GM21619 (cell line): Measurements from ENCODE around the gene DUSP8.
"Not testable (repeated sequence)": the region's sequence is repeated elsewhere in the genome, so short reads cannot be mapped to it uniquely, and the experiment has no call there.

Experiments
- ATAC-seq: cut with Tn5 transposase; IDR thresholded peaks from one replicate; pipeline ENCODE4 v1.9.1; 2021; ENCODE audit not compliant: unreplicated experiment

The DUSP8 gene

DNA sequence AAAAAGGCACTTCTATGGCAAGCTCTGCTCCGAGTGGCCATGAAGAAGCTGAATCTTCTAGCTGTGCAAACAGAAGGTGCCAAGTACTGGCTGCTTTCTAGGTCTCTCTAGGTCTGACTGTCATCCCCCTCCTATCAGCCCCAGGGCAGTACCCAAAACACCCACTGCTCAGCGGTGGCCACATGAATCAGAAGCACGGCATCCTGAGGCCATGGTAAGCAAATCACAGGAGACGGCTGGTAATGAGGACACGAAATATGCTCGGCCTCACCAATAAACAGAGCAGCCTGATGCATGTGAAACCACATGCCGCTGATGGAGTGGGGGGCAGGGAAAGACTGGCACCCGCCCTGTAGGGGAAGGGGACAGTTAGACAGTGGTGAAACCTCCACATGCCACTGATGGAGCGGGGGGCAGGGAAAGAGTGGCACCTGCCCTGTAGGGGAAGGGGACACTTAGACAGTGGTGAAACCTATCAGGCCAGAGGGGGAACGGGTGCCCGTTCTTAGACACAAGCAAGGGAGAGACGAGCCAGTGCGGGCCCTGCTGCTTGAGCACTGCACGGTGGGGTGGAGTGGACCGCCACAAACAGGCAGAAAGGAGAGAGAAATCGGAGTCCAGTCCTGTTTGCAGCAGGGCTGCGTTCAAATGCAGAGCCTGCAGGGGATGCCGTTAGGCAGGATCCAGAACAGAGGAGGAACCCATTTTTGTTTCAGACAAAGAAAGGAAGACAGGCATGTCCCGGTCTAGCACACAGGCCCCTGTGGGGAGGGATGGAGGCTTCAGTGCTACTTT is 55.6 kb downstream of the DUSP8 start:
- ATAC-seq: no peak

GRCh38 chr11:1515082-1516060 is 56.7 kb downstream of the DUSP8 start:
- no peak for ATAC-seq

DNA sequence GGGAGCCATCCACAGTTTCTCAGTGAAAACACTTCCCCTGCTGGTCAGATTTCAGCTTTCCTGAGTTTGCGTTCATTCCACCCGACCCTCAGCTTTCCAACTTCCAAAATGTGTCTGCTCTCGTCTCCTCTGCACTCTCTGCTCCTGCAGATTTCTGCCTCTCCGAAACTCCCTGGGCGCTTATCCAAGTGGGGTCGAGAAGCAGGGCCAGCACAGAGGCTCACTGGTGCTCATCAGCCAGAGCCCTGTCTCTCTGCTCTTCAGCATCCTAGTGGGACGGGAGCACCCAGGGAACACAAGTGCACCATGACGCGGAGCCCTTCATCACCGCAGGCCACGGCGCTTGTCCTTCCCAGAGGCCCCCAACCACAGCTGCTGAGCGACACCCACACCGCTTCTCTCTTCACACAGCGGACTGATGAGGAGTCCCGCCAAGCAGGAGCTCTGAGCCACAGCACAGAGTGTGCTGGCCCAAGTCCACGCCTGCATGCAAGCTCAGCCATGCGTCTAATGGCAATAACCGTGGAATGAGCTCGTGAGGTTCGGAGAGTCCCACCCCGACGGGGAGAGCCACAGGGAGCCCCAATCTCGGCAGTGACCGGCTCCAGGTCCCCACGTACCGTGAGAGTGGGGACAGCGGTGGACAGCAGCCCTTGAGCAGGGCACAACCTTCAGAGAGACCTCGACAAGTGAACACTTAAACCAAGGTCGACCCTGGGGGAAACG is 57.6 kb downstream of the DUSP8 start:
- no peak for ATAC-seq

- no peak for ATAC-seq
These were observed 58.5 kb downstream of the DUSP8 start for GRCh38 chr11:1513326-1514296.

- not testable (repeated sequence) for ATAC-seq
These were observed 59.4 kb downstream of the DUSP8 start for GRCh38 chr11:1512531-1513258.

GRCh38 chr11:1511937-1512496 is 60.1 kb downstream of the DUSP8 start:
- no peak for ATAC-seq

GRCh38 chr11:1510928-1511327 is 61.1 kb downstream of the DUSP8 start:
- ATAC-seq: no peak

- ATAC-seq: not testable (repeated sequence)
These were observed 61.7 kb downstream of the DUSP8 start for GRCh38 chr11:1510351-1510750.

DNA sequence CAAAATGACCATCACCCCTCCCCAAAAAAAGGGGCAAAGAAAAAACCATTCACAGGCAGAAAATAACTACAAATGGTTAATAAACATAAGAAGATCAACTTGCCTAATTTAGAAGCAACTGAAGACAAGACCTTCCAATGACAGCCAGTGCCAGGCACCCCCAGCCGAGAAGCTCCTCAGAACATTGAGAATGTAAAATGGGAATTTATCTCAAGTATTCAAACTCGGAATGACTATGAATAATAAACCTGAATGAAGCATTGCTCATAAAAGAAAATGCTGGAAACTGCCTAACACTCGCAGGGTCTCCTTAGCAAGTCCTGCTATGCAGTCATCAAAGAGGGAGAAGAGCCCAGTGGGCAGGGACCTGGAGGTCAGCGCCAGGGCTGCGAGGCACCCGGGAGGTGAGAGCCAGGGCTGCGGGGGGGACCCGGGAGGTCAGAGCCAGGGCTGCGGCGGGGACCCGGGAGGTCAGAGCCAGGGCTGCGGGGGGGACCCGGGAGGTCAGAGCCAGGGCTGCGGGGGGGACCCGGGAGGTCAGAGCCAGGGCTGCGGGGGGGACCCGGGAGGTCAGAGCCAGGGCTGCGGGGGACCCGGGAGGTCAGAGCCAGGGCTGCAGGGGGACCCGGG is 62.3 kb downstream of the DUSP8 start:
- ATAC-seq: no peak

- ATAC-seq: no peak
These were observed 63.1 kb downstream of the DUSP8 start for GRCh38 chr11:1508986-1509385.

DNA sequence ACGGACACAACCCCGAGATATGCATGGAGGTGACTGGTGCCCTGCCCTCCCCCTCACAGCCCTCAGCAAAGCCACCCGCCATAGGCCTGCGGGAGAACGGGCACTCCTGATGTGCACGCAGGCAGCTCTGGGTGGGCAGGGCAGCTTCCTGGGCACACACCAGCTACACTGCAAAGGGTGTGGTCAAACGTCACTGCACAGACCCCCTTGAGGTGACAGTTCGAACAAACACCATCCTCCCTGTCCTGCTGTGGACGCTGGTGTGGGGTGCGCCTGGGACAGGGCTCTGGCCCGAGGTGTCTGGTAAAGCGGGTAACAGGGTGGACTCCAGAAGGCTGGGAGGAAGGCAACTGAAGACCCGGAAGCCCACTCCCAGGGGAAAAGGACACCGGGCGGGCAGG is 63.6 kb downstream of the DUSP8 start:
- ATAC-seq: no peak

DNA sequence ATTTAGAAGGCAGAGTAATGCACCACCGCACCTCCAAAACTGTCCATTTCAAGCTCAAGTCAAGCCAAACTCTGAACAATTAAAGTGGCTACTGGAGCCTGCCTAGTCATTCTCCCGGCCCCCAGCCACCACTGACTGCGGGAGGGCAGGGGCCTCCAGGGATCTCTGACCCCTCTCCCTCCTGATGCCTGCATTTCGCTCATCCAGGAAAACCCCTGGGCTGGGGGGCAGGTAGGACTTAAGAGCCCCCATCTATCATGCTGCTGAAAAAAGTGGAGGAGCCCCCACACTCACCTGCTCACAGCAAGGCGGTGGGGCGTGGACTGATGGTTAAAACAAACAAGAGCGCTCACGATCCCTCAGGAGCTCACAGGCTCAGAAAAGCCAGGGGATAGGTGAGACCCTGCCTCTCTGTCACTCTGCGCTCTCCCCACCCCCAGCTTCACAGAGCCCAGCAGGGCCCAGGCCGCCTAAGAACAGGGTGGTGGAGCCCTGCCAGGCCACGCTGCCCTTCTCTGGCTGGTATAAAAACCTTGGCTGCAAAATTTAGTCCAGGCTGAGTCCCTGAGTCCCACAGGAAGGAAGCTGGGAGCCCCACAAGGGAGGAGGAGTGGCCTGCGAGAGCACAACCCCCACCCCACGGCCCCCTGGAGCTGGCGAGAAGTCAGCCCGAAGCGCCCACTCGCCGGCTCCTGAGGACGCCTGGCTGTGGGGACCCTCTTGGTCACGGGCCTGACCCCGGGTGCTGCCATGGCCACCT is 64.5 kb downstream of the DUSP8 start:
- ATAC-seq: no peak

DNA sequence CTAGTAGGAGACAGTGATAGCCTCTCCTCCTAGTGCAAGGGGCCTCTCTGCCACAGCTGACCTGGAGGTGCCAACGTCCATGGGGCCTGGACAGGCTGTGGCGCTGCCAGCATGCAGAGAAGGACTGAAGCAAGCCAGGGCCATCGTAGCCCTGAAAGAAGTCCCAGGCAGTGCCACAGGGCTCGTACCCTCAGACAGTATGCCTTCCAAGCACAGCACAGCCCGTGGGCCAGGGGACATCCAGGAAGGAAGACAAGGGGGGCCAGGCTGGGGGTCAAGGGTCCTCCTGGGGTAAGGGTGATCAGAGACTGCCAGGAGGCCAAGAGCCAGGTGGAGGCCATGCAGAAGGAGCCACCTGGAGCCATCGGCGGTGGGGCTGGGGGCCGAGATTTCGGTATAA is 65.1 kb downstream of the DUSP8 start:
- no peak for ATAC-seq

GRCh38 chr11:1505480-1505879 is 66.6 kb downstream of the DUSP8 start:
- no peak for ATAC-seq

DNA sequence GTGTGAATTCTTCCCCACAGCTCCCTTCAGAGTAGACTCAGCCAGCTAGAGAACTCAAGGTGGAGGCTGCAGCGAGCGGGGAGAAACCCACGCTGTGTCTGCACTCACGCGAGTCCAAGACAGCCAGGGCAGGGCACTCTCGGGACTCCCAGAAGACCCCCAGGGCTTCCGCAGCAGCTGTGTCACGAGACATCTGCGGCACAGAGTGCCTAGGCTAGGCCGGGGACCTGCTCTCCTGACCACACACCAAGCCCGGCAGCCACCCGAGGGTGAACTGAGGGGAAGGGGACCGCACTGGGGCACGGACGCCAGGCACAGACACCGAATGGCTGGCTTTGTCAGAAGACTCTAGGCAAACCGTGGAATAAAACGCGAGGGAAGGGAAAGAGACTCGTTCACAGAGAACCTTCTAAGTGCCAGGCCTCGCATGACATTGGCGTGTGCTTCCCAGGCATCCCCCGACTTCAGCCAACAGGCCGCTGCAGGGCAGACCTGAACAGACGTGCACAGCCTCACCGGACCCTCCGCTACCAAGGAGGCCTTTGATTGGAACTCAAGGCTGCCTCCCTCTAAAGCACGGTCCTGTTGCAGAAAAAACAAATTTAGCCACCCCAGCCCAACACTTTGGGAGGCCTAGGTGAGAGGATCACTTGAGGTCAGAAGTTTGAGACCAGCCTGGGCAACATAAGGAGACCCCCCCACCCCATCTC is 67.3 kb downstream of the DUSP8 start:
- no peak for ATAC-seq

- no peak for ATAC-seq
These were observed 67.9 kb downstream of the DUSP8 start for GRCh38 chr11:1504138-1504537.
